GM10248 (cell line): Measurements from ENCODE around the gene ADCY4.

Experiments
- CTCF ChIA-PET: fragments of 300-600 bp; sonication (Branson Sonifier 250); formaldehyde crosslinking; extraction: SDS; loops from one replicate; lab custom pipeline; 2021; ENCODE audit warnings: antibody characterized with exemption; lab: Yijun Ruan, JAX
- POLR2A ChIA-PET: fragments of 350-650 bp; sonication (Branson Sonifier 250); formaldehyde crosslinking; extraction: SDS; loops from one replicate; lab custom pipeline; 2020; ENCODE audit warnings: antibody characterized with exemption; lab: Yijun Ruan, JAX
- DNase-seq: peaks from one replicate; pipeline ENCODE4 v3.0.0; 2012; ENCODE audit errors: extremely low spot score
- TF ChIP-seq, protein P1 (sequence below): IDR thresholded peaks from 2 replicates; pipeline ENCODE4 v1.5.1; 2012; ENCODE audit warnings: mild to moderate bottlenecking, low read depth; ENCODE audit errors: extremely low read depth, missing control alignments, control extremely low read depth

ADCY4 gene

GRCh38 chr14:24291446-24292117 lies 43.3 kb downstream of the ADCY4 start:
- POLR2A ChIA-PET: interaction anchor here (1.2 to 1.8 kb wide), 2 partner anchors 21 to 49 kb away, joined by 3 to 6 read pairs; partner anchors contain the start of gene TINF2
- CTCF ChIA-PET: interaction anchor here (0.9 to 15.5 kb wide), 12 partner anchors 7 to 139 kb away, joined by 3 to 323 read pairs (median 8); partner anchors contain the start of genes CBLN3, CIDEB, DHRS1 and KHNYN
- no peak for DNase-seq
- TF ChIP-seq, protein P1, sequence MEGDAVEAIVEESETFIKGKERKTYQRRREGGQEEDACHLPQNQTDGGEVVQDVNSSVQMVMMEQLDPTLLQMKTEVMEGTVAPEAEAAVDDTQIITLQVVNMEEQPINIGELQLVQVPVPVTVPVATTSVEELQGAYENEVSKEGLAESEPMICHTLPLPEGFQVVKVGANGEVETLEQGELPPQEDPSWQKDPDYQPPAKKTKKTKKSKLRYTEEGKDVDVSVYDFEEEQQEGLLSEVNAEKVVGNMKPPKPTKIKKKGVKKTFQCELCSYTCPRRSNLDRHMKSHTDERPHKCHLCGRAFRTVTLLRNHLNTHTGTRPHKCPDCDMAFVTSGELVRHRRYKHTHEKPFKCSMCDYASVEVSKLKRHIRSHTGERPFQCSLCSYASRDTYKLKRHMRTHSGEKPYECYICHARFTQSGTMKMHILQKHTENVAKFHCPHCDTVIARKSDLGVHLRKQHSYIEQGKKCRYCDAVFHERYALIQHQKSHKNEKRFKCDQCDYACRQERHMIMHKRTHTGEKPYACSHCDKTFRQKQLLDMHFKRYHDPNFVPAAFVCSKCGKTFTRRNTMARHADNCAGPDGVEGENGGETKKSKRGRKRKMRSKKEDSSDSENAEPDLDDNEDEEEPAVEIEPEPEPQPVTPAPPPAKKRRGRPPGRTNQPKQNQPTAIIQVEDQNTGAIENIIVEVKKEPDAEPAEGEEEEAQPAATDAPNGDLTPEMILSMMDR: no peak

- ChIA-PET POLR2A (interaction anchor here (1.2 kb wide), 2 partner anchors 20 to 28 kb away, joined by 3 read pairs; partner anchors contain the start of gene TGM1), CTCF (interaction anchor here (0.7 to 15.5 kb wide), 13 partner anchors 8 to 182 kb away, joined by 3 to 323 read pairs (median 7); partner anchors contain the start of genes CBLN3, CIDEB, DHRS1 and IRF9)
- TF ChIP-seq, protein P1: no peak
- DNase-seq: no peak
Observed at GRCh38 chr14:24290746-24291145, 44.1 kb downstream of the ADCY4 start.

GRCh38 chr14:24289649-24290280 lies 45.1 kb downstream of the ADCY4 start:
- peak; percentile 58 for DNase-seq
- CTCF ChIA-PET: interaction anchor here (0.6 to 15.5 kb wide), 14 partner anchors 9 to 181 kb away, joined by 3 to 323 read pairs (median 6); partner anchors contain the start of genes CBLN3, CIDEB, DHRS1 and KHNYN
- TF ChIP-seq, protein P1: no peak
- POLR2A ChIA-PET: interaction anchor here (1.2 kb wide), 2 partner anchors 19 to 27 kb away, joined by 3 read pairs; partner anchors contain the start of gene TGM1

- no peak for DNase-seq
- TF ChIP-seq, protein P1: no peak
- ChIA-PET CTCF (interaction anchor here (1.0 to 13.3 kb wide), 3 partner anchors 11 to 44 kb away, joined by 4 to 121 read pairs (median 4); partner anchors contain the start of genes DHRS1 and NOP9), POLR2A (no interaction called here)
Observed at GRCh38 chr14:24286996-24287395, 47.9 kb downstream of the ADCY4 start.

- TF ChIP-seq, protein P1: no peak
- ChIA-PET POLR2A (no interaction called here), CTCF (interaction anchor here (0.7 to 13.3 kb wide), 5 partner anchors 13 to 43 kb away, joined by 3 to 121 read pairs (median 3); partner anchors contain the start of genes CIDEB, DHRS1, NOP9 and TINF2)
- no peak for DNase-seq
Observed at GRCh38 chr14:24285351-24285750, 49.5 kb downstream of the ADCY4 start.

DNA sequence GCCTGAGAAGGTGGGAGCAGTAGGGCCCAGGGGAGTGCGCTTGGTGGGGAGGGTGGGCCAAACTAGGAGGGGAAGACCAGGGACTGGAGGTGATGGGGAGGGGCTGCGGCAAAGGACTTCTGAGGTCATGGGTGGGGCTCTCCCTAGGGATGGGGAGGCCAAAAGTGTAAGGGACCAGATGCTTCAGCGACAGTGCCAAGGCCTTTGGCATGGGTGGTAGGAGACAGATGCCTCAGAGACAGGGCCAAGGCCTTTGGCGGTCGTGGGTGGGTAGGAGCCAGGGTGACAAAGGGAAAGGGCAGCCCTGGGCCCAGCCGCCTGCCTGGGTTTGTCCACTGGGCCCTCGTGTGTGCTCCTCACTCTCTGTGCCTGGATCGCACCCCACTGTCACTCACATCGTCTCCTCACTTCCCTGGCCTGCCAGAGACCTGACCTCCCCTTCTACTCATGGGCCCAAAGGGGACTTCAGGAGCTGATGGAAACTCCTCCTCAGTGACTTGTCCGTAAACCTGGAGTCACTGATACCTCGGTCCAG lies 50.3 kb downstream of the ADCY4 start:
- no peak for DNase-seq
- TF ChIP-seq, protein P1: no peak
- ChIA-PET POLR2A (no interaction called here), CTCF (interaction anchor here (0.7 to 13.3 kb wide), 8 partner anchors 14 to 147 kb away, joined by 3 to 121 read pairs (median 4); partner anchors contain the start of genes CIDEB, DHRS1, MDP1 and NOP9)
